HEK293 (cell line): ENCODE measurements around the gene SUSD3.

Experiments used
- CTCF ChIA-PET: fragments of 350-600 bp; formaldehyde crosslinking; extraction: SDS; loops from one replicate; lab custom pipeline; 2021; ENCODE audit warnings: antibody characterized with exemption; lab: Yijun Ruan, JAX
- POLR2A ChIA-PET: fragments of 300-600 bp; formaldehyde crosslinking; extraction: SDS; loops from one replicate; lab custom pipeline; 2020; ENCODE audit warnings: antibody characterized with exemption, inconsistent platforms; lab: Yijun Ruan, JAX
- H3K27ac ChIP-seq: fragments of 200-500 bp; sonication (Bioruptor generic); 2 replicates; pipeline ENCODE4 v1.5.1; 2014; ENCODE audit warnings: low read depth, low read length, control low read depth, inconsistent platforms; ENCODE audit errors: extremely low read depth
- H3K36me3 ChIP-seq, 2 experiments: fragments of 200-500 bp in 1 of 2; sonication (Bioruptor generic) in 1 of 2; 1 replicate in 1 of 2; 2 replicates in 1 of 2; pipeline ENCODE4 v1.5.1; 2014 to 2017; ENCODE audit warnings: inconsistent platforms in 2 of 2, low read length in 2 of 2; ENCODE audit not compliant: control insufficient read depth in 2 of 2, insufficient read depth in 1 of 2
- H3K4me1 ChIP-seq: fragments of 200-500 bp; sonication (Bioruptor generic); 2 replicates; pipeline ENCODE4 v1.5.1; 2014; ENCODE audit warnings: mild to moderate bottlenecking, low read length, inconsistent platforms; ENCODE audit not compliant: control insufficient read depth, insufficient read depth
- H3K4me3 ChIP-seq: 2 replicates; pipeline ENCODE4 v1.5.1; 2011; ENCODE audit warnings: low read depth, mild to moderate bottlenecking, control low read depth, low read length, moderate library complexity
- H3K9me3 ChIP-seq: fragments of 200-500 bp; sonication (Bioruptor generic); 2 replicates; pipeline ENCODE4 v1.5.1; 2014; ENCODE audit warnings: low read depth, low read length, inconsistent platforms; ENCODE audit not compliant: control insufficient read depth, insufficient read depth
- BCL11A ChIP-seq: fragments of 450-650 bp; formaldehyde crosslinking; IDR thresholded peaks from 2 replicates; pipeline ENCODE4 v1.5.1; 2016; ENCODE audit warnings: low read depth, missing biosample characterization, missing genetic modification characterization
- CTCF ChIP-seq: fragments of 450-650 bp; formaldehyde crosslinking; IDR thresholded peaks from 2 replicates; pipeline ENCODE4 v1.5.1; 2016; ENCODE audit warnings: missing biosample characterization, missing genetic modification characterization
- ZBTB7A ChIP-seq: fragments of 450-650 bp; formaldehyde crosslinking; IDR thresholded peaks from 2 replicates; pipeline ENCODE4 v1.5.1; 2016; ENCODE audit warnings: low read depth, missing biosample characterization, missing genetic modification characterization
- ZFP69B ChIP-seq: fragments of 450-650 bp; formaldehyde crosslinking; IDR thresholded peaks from 2 replicates; pipeline ENCODE4 v1.5.1; 2016; ENCODE audit warnings: missing biosample characterization, missing genetic modification characterization
- ZNF19 ChIP-seq: fragments of 450-650 bp; formaldehyde crosslinking; IDR thresholded peaks from 2 replicates; pipeline ENCODE4; 2016; ENCODE audit warnings: missing biosample characterization, missing genetic modification characterization, low read depth
- ZNF24 ChIP-seq: fragments of 450-650 bp; formaldehyde crosslinking; IDR thresholded peaks from 2 replicates; pipeline ENCODE4 v1.5.1; 2016; ENCODE audit warnings: missing biosample characterization, missing genetic modification characterization
- ZNF274 ChIP-seq, 2 experiments: fragments of 200-500 bp in 1 of 2; fragments of 450-650 bp in 1 of 2; sonication (Bioruptor generic) in 1 of 2; formaldehyde crosslinking in 1 of 2; IDR thresholded peaks; 2 replicates each; pipeline versions ENCODE4 v1.5.1 to v1.6.1; 2014 to 2016; ENCODE audit warnings: borderline replicate concordance in 1 of 2, inconsistent platforms in 1 of 2, low read length in 1 of 2, missing biosample characterization in 1 of 2, missing genetic modification characterization in 1 of 2
- ZNF302 ChIP-seq: fragments of 450-650 bp; formaldehyde crosslinking; IDR thresholded peaks from 2 replicates; pipeline ENCODE4 v1.5.1; 2016; ENCODE audit warnings: missing biosample characterization, missing genetic modification characterization, low read depth
- ZNF391 ChIP-seq: fragments of 450-650 bp; formaldehyde crosslinking; IDR thresholded peaks from 2 replicates; pipeline ENCODE4 v1.5.1; 2016; ENCODE audit warnings: low read depth, missing biosample characterization, missing genetic modification characterization, borderline replicate concordance
- ZNF488 ChIP-seq: fragments of 450-650 bp; formaldehyde crosslinking; IDR thresholded peaks from 2 replicates; pipeline ENCODE4 v1.5.1; 2016; ENCODE audit warnings: missing biosample characterization, missing genetic modification characterization
- ZNF624 ChIP-seq: fragments of 450-650 bp; formaldehyde crosslinking; IDR thresholded peaks from 2 replicates; pipeline ENCODE4 v1.5.1; 2017; ENCODE audit warnings: missing biosample characterization, missing genetic modification characterization
- ZNF639 ChIP-seq: fragments of 450-650 bp; formaldehyde crosslinking; IDR thresholded peaks from 2 replicates; pipeline ENCODE4 v1.5.1; 2016; ENCODE audit warnings: missing biosample characterization, missing genetic modification characterization
- ZNF768 ChIP-seq: fragments of 450-650 bp; formaldehyde crosslinking; IDR thresholded peaks from 2 replicates; pipeline ENCODE4 v1.5.1; 2018; ENCODE audit warnings: missing biosample characterization, mild to moderate bottlenecking, missing genetic modification characterization

Gene SUSD3

GRCh38 chr9:93060746-93061259 is 2.3 kb downstream of the SUSD3 start:
- Histone ChIP-seq H3K36me3 (no peaks in the 10 kb centered on the region), H3K4me3 (no peak overlapping the region), H3K4me1 (no peaks in the 10 kb centered on the region), H3K27ac (no peak overlapping the region), H3K9me3 (no peaks in the 10 kb centered on the region)
- POLR2A ChIA-PET, result no interaction called here
- TF ChIP-seq CTCF (tag by site-specific recombination), result no peak
- TF ChIP-seq ZNF639 (tag by site-specific recombination), result no peak
- no peak for TF ChIP-seq ZNF391 (tag by site-specific recombination)
- TF ChIP-seq BCL11A, result no peak
- no peak for TF ChIP-seq ZNF274 (IDR thresholded peaks at IDR 0.05; ENCODE audit: low read length)
- TF ChIP-seq ZNF274 (tag by site-specific recombination; IDR thresholded peaks at IDR 0.05; ENCODE audit: borderline replicate concordance), result no peak
- no peak for TF ChIP-seq ZBTB7A (tag by site-specific recombination)
- TF ChIP-seq ZNF488 (tag by site-specific recombination), result no peak
- no peak for TF ChIP-seq ZNF24 (tag by site-specific recombination)
- no peak for TF ChIP-seq ZNF624 (tag by site-specific recombination)
- no peak for TF ChIP-seq ZNF302 (tag by site-specific recombination)
- CTCF ChIA-PET, result interaction anchor here (0.7 to 1.9 kb wide), 3 partner anchors 48 to 252 kb away, joined by 5 to 9 read pairs (median 6); no protein-coding TSS in a partner anchor

GRCh38 chr9:93061260-93061751 is 2.8 kb downstream of the SUSD3 start:
- CTCF ChIA-PET, result interaction anchor here (1.9 kb wide), 1 partner anchor 47 kb away, joined by 9 read pairs; no protein-coding TSS in a partner anchor
- Histone ChIP-seq H3K36me3 (no peaks in the 10 kb centered on the region), H3K4me1 (no peaks in the 10 kb centered on the region), H3K9me3 (no peaks in the 10 kb centered on the region), H3K4me3 (no peak overlapping the region), H3K27ac (no peak overlapping the region)
- POLR2A ChIA-PET, result no interaction called here
- no peak for TF ChIP-seq ZFP69B (tag by site-specific recombination)
- 0 out of 2 replicates have a peak, but pooled peaks have one; percentile 34 for TF ChIP-seq ZNF768 (tag by site-specific recombination)
- TF ChIP-seq, all 188 proteins: peak for 1

- POLR2A ChIA-PET, result no interaction called here
- no peak for TF ChIP-seq ZNF19 (tag by site-specific recombination)
- CTCF ChIA-PET, result interaction anchor here (0.7 kb wide), 1 partner anchor 244 kb away, joined by 4 read pairs; no protein-coding TSS in a partner anchor
- no peak overlapping the region for H3K4me3 ChIP-seq
- H3K9me3 ChIP-seq, result no peaks in the 10 kb centered on the region
- H3K36me3 ChIP-seq, result no peaks in the 10 kb centered on the region
- no peak overlapping the region for H3K27ac ChIP-seq
- H3K4me1 ChIP-seq, result no peaks in the 10 kb centered on the region
Measured at GRCh38 chr9:93061791-93062763, 3.6 kb downstream of the SUSD3 start.
